HG03469 (cell line): Measurements from ENCODE around the gene SMARCB1.
A peak's percentile ranks its signal among the peaks of the same experiment; 100 is the strongest.
"Not testable (repeated sequence)": the region's sequence is repeated elsewhere in the genome, so short reads cannot be mapped to it uniquely, and the experiment has no call there.

Source experiments
- ATAC-seq: cut with Tn5 transposase; IDR thresholded peaks from one replicate; pipeline ENCODE4 v1.9.1; 2021; ENCODE audit warnings: mild to moderate bottlenecking, moderate library complexity, moderate number of reproducible peaks; ENCODE audit not compliant: unreplicated experiment

The SMARCB1 gene

GRCh38 chr22:23841736-23842445 lies 55.1 kb downstream of the SMARCB1 start:
- ATAC-seq = no peak

GRCh38 chr22:23842599-23842998 lies 55.8 kb downstream of the SMARCB1 start:
- no peak for ATAC-seq

DNA sequence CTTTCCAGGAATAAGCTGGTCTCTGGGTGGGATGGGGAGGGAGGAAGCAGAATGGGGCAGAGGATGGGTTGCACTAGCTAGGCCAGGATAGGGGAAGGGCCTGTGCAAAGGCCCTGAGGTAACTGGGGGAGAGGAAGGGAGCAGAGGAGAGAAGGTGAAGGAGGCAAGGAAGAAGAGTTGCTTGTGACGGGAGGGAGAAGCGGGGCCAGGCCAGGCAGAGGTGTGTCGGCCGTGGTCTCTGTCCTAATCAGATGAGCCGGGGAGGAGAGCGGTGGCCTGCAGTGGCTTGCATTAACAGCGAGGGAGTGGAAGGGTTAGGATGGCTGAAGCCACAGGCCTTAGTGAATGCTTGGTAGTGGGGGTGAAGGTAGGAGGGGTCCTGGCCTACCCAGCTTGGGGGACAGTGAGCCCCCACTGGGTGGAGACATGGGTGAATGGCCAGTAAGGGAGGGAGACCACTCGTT lies 58.0 kb downstream of the SMARCB1 start:
- ATAC-seq = no peak

DNA sequence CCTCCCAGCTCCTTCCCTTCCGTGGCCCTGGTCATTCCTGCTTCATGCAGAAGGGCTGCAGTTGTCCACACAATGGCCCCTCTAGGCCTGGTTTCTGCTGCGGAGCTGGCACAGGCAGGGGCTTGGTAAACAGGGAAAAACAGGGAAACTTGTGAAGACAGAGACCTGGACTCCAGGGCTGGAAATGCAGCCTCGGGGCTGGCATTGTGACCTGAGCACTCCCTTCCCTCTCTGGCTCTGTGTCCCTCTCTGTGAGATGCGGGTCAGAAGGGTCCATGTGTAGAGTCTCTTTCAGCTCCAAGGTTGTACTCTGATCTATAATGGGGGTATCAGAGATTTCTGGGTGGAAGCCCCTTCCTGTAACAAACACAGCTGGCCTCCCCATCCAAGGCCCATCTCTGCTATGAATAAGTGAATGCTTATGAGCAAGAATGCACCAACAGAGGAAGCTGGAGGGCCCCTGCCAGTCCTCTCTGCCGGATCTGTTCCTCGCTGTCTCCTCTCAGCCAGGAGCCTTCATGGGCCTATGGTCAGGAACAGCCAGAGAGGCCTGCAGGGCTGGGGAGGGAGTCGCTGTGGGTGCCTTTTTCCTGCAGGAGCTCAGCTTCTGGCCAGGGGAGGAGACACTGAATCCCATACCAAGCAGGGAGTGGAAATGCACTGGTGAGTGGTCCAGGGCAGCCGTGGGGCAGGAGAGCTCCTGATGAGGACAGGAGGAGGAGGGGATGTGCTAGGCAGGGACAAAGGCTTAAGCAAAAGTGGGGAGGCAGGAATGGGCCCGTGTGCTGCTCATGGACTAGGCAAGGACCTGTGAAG lies 58.7 kb downstream of the SMARCB1 start:
- ATAC-seq = no peak

DNA sequence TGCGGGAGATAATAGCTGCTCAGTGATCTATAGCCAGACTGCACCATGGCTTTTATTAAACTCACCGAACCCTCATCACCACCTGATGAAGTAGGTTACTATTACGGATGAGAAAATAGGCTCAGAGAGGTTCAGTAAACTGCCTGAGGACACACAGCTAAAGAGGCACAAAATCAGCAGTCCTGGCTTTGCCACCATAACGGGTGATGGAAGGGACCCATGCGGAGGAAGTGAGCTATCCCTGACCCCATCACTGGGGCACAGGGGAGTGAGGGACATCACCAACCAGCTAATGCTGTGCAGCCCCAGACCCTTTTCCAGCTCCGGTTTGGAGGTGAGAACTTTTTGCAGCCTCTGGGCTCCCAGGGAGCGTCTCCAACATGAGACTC lies 59.3 kb downstream of the SMARCB1 start:
- no peak for ATAC-seq

- ATAC-seq = no peak
Measured at GRCh38 chr22:23847310-23847920, 60.6 kb downstream of the SMARCB1 start.

GRCh38 chr22:23847991-23848864 lies 61.5 kb downstream of the SMARCB1 start:
- no peak for ATAC-seq

GRCh38 chr22:23849009-23850006 lies 62.5 kb downstream of the SMARCB1 start:
- ATAC-seq = no peak

DNA sequence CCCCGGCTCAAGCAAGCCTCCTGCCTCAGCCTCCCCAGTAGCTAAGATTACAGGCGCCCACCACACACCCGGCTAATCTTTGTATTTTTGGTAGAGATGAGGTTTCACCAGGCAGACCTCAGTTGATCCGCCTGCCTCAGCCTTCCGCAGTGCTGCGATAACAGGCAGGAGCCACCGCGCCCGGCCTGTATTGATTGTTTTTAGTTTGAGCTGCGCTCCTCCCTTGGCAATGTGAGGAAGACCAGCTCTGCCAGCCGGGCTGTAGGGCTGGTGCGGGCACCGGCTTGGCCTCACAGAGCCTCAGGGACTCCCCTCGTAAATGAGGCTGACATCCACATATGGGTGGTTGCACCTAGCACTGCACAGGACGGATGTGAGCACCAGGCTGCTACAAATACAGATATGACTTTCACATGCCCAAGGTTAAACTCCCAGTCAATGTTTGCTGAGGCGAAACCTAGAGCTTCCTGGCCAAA lies 63.4 kb downstream of the SMARCB1 start:
- no peak for ATAC-seq

- ATAC-seq = peak; percentile 7
Measured at GRCh38 chr22:23856721-23857605, 70.2 kb downstream of the SMARCB1 start.

DNA sequence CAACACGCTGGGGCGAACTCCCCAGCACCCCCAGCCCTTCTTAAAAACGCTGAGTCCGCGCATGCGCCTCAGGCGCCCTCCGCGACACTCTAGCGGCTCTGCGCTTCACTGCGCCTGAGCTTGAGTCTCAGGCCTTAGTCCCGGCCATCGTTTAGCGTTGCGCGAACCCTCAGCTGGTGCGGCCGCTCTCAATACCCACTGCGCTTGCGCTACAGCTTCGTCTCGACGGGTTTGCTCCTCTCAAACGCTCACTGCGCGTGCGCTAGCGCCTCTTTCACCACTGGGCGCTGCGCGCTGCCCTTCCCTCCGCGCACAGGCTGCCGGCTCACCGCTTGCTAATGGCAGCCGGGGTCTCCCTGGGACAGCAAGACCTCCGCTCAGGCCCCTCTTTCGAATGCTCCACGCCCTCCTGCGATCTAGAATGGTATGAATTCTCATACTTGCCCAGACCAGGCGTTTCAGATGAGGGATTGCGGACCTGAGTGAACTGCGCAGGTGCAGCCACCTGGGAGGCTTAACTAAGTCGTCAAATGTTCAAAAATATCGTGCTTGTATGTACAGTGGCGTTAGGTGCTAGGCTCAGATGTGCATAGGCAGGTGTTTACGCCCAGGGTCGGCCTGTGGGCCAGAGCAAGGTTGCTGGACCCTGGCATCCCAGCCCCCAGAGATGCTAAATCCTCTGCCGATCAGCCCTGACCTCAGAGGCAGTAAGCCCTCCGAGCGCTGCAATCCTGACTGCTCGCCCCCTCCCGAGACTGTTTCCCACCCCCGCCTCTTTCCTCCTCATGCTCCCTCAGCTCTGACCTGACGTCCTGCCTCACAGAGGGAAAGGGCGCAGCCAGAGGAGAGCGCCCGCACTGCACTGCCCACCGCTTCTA lies 71.1 kb downstream of the SMARCB1 start, which contains the start of gene SLC2A11:
TSS of gene SLC2A11 (plus strand) at position 270 of the 878 bp plus-strand sequence. CDS start at position 395, 125 bp downstream.
- peak; percentile 72 for ATAC-seq

DNA sequence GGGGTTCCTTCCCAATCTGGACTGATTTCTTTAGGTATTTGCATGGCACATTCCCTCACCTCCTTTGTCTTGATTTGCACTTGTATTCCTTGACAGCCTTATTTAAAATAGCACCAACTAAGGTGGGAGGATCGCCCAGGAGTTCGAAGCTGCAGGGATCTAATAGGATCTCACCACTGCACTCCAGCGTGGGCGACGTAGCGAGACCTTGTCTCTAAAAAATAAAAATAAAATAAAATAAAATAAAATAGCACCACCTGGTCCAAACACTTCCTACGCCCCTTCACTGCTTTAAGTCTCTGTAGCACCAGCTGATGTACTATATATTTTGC lies 71.7 kb downstream of the SMARCB1 start:
- ATAC-seq = no peak

DNA sequence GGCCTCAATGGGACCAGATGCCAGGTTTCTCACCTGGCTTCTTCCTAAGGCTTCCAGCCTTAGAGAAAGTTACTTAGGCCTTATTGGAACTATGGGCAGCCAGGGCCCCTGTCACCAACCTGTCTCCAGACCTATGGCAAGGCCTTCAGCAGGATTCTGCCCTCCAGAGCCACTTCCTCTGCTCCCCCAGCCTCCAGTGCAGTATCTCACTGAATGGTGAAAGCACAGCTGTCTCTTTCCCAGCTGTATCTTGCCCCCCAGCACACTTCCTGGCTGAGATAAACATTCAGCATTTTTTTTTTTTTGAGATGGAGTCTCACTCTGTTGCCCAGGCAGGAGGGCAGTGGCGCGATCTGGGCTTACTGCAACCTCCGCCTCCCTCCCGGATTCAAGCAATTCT lies 72.4 kb downstream of the SMARCB1 start:
- ATAC-seq = no peak

DNA sequence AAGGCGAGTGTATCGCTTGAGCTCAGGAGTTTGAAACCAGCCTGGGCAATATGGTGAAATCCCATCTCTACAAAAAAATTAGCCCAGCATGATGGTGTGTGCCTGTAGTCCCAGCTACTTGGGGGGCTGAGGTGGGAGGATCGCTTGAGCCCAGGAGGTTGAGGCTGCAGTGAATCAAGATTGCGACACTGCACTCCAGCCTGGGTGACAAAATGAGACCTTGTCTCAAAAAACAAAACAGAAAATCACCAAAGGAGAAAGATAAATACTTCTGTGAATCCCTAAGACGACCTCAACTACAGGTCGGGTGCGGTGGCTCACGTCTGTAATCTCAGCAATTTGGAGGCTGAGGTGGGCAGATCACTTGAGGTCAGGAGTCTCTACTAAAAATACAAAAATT lies 73.4 kb downstream of the SMARCB1 start:
- not testable (repeated sequence) for ATAC-seq

DNA sequence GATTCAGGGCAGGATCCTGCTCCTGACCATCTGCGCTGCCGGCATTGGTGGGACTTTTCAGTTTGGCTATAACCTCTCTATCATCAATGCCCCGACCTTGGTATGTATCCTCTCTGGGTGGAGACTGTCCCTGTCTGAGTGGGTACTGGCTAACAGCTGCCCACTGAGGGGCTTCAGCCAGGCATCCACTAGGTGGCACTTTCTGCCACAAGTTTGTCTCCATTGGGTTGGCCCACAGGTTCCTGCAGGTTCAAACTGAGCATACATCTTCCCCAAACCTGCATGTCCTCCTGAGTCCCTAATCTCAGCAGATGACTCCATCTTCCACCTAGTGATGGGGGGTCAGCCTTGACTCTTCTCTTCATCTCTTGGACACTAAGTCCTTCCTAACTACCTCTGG lies 75.3 kb downstream of the SMARCB1 start:
- ATAC-seq = no peak

DNA sequence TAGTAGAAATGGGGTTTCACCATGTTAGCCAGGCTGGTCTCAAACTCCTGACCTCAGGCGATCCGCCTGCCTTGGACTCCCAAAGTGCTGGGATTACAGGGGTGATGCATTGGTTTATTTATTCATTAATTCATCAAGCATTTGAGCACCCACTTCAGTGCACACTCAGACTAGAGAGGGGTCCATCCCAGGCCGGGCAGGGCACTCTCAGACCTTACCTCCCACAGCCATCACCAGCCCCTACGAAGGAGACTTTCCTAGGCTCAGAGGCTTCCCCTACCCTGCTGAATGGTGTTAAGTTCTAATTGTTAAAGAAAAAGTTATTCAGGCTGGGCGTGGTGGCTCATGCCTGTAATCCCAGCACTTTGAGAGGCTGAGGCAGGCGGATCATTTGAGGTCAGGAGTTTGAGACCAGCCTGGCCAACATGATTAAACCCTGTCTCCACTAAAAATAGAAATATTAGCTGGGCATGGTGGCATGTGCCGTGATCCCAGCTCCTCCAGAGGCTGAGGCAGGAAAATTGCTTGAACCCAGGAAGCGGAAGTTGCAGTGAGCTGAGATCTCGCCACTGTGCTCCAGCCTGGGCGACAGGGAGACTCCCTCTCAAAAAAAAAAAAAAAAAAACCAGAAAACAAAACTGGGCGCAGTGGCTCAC lies 77.9 kb downstream of the SMARCB1 start:
- ATAC-seq = not testable (repeated sequence)

- ATAC-seq = no peak
Measured at GRCh38 chr22:23868580-23868979, 81.8 kb downstream of the SMARCB1 start.
